Cardiac muscle cell (in vitro differentiated cells and primary cell): ENCODE data around the gene NHERF2. TPM values are rescaled to one million over a fixed set of nuclear protein-coding genes. Genes with fewer than 3 reads are reported as not detected.

ENCODE experiments used
- DNase-seq, 2 donors: peaks; one replicate each; pipeline versions ENCODE4 v3.0.0 to v3.0.0-alpha.2; 2010 to 2017; ENCODE audit warnings: low read depth in 1 of 2, low spot score in 1 of 2
- H3K27ac ChIP-seq: fragments of 200-600 bp; sonication (generic); 2 replicates; pipeline ENCODE4 v1.5.1; 2016
- H3K27me3 ChIP-seq: fragments of 200-600 bp; sonication (generic); 2 replicates; pipeline ENCODE4 v1.6.0; 2016; ENCODE audit warnings: control low read depth
- H3K36me3 ChIP-seq: fragments of 200-600 bp; sonication (generic); 2 replicates; pipeline ENCODE4 v1.5.1; 2016; ENCODE audit warnings: control low read depth
- H3K4me1 ChIP-seq: fragments of 200-600 bp; sonication (generic); 2 replicates; pipeline ENCODE4 v1.8.1; 2017; ENCODE audit warnings: low read depth, mild to moderate bottlenecking, mixed run types
- H3K4me3 ChIP-seq: fragments of 200-600 bp; sonication (generic); 2 replicates; pipeline ENCODE4 v1.5.1; 2016; ENCODE audit warnings: mild to moderate bottlenecking
- H3K9me3 ChIP-seq: fragments of 200-600 bp; sonication (generic); 2 replicates; pipeline ENCODE4 v1.5.1; 2017; ENCODE audit warnings: low read depth, mild to moderate bottlenecking, control low read depth
- CTCF ChIP-seq: IDR thresholded peaks from 2 replicates; pipeline ENCODE4 v1.5.1; 2012; ENCODE audit warnings: low read depth, mild to moderate bottlenecking, low read length
- polyA plus RNA-seq: library from polyadenylated mRNA; unstranded; fragments of >200 nt; fragmentation: Nextera tagmentation; extraction: Ambion mirVana; gene quantifications from 2 replicates; pipeline ENCODE4 v1.2.1, GENCODE V29; 2016
- total RNA-seq: library from RNA; depleted of rRNA; stranded (reverse); fragments of >200 nt; gene quantifications from 2 replicates; pipeline ENCODE4 v1.2.3, GENCODE V29; 2016

Gene NHERF2
- total and polyA plus RNA-seq, 2 experiments from 2014 or later, result 34.7 to 37.4 TPM

GRCh38 chr16:2072926-2073325 is 46.2 kb downstream of the NHERF2 start:
- TF ChIP-seq CTCF, result no peak

DNA sequence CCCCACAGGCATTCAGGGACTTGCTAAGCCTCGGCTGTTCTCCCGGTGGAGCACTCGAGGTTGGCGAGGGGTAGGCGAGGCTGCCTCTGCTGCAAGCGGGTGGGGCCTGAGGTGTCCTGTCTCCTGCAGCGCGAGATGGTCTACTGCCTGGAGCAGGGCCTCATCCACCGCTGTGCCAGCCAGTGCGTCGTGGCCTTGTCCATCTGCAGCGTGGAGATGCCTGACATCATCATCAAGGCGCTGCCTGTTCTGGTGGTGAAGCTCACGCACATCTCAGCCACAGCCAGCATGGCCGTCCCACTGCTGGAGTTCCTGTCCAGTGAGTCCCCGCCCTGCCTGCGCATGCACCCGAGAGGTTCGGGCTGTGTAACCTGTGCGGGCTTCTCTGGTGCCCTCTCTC is 47.4 kb downstream of the NHERF2 start:
- H3K27me3 ChIP-seq, result no peaks in the 10 kb centered on the region
- no peaks in the 10 kb centered on the region for H3K9me3 ChIP-seq
- H3K4me1 ChIP-seq, result no peaks in the 10 kb centered on the region
- H3K36me3 ChIP-seq, result peaks cover 10% of the 10 kb centered on the region
- no peak for TF ChIP-seq CTCF
- H3K27ac ChIP-seq, result no peak overlapping the region
- no peak for DNase-seq
- H3K4me3 ChIP-seq, result no peak overlapping the region

More at GRCh38 chr16:2072926-2073325, 46.2 kb downstream of the NHERF2 start:
- Histone ChIP-seq H3K9me3 (no peaks in the 10 kb centered on the region), H3K27ac (no peak overlapping the region), H3K36me3 (peaks cover 10% of the 10 kb centered on the region), H3K4me3 (no peak overlapping the region), H3K4me1 (no peaks in the 10 kb centered on the region), H3K27me3 (no peaks in the 10 kb centered on the region)
- DNase-seq, result no peak

DNA sequence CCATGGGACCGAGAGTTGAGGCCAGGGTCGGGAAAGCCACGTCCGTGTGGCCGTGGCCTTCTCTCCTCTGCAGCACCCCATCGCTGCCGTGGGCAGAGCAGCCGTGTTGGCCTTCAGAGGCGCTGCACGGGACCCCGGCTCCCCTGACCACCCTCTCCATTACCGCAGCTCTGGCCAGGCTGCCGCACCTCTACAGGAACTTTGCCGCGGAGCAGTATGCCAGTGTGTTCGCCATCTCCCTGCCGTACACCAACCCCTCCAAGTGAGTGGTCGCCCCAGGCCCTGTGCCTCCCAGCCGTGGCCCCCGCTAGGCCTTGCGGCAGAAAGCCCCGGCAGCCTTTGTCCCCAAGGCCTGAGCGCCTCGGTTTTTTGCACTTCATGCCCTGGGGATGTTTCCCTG is 48.9 kb downstream of the NHERF2 start:
- H3K9me3 ChIP-seq, result no peaks in the 10 kb centered on the region
- H3K4me3 ChIP-seq, result no peak overlapping the region
- no peak for DNase-seq
- H3K4me1 ChIP-seq, result no peaks in the 10 kb centered on the region
- no peak overlapping the region for H3K27ac ChIP-seq
- TF ChIP-seq CTCF, result no peak
- H3K27me3 ChIP-seq, result no peaks in the 10 kb centered on the region
- peaks cover 6% of the 10 kb centered on the region for H3K36me3 ChIP-seq

DNA sequence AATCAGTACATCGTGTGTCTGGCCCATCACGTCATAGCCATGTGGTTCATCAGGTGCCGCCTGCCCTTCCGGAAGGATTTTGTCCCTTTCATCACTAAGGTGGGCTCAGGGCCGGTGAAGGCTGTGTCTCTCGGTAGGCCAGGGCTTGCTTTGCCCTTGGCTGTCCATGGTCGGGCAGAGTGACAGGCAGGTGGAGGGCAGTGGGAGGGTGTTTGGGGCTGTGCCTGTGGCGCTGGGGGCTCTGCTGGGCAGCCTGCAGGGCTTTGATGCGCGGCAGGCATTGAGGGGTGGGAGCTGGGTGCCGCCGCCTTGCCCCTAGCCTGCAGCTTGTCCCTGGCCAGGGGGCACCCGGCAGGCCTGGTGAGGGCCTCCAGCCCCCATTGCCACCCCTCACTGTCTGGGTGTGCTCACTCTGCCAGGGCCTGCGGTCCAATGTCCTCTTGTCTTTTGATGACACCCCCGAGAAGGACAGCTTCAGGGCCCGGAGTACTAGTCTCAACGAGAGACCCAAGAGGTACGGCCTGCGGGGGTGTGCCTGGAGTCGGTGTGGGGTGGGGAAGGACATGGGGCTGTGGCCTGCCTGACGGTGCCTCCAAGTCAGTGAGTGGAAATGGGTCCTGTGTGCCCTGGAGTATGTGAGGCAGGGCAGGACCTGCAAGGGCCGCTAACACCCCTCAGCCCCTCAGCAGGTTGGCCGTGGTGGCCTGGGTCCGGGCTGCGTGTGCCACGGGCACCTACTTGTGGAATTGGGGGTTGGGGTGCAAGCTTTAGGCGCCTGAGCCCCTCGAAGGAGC is 49.6 kb downstream of the NHERF2 start:
- peaks cover 6% of the 10 kb centered on the region for H3K36me3 ChIP-seq
- no peak for TF ChIP-seq CTCF

DNA sequence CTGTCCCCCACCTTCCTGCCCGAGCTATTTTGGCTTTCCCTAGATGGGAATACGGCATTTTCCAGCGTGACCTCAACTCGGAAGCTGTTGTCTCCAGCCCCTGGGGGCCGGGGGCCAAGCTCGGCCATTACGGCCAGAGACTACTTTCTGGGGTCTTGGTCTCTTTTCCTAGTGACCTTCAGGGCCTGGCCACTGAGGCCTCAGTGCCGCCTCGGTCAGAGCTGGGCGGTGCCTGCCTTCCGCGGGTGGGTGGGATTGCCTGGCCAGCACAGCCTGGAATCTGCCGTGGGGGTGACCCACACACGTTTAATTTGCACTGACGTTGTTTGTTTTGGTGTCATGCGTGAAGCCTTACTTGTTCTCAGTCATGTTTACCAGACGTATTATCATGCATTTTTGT is 50.3 kb downstream of the NHERF2 start:
- no peak for DNase-seq
- no peak for TF ChIP-seq CTCF
- Histone ChIP-seq H3K27me3 (no peaks in the 10 kb centered on the region), H3K36me3 (peaks cover 7% of the 10 kb centered on the region), H3K9me3 (no peaks in the 10 kb centered on the region), H3K4me3 (no peak overlapping the region), H3K4me1 (no peaks in the 10 kb centered on the region), H3K27ac (no peak overlapping the region)

More for the DNA sequence above, 49.6 kb downstream of the NHERF2 start:
- Histone ChIP-seq H3K4me1 (no peaks in the 10 kb centered on the region), H3K9me3 (no peaks in the 10 kb centered on the region), H3K4me3 (no peak overlapping the region), H3K27ac (no peak overlapping the region), H3K27me3 (no peaks in the 10 kb centered on the region)
- DNase-seq, result no peak
